ENCODE results near the gene EPHB2.

- TF ChIP-seq CTCF (IDR thresholded peaks at IDR 0.05) (no peak), EZH2 (IDR thresholded peaks at IDR 0.05; ENCODE audit: borderline replicate concordance, insufficient read depth, low read depth, low read length, poor library complexity, severe bottlenecking) (no peak)
Measured at GRCh38 chr1:22731924-22732720, 21.5 kb downstream of the EPHB2 start.

Measured in B cell (primary cell).